Endothelial cell (in vitro differentiated cells): ENCODE data around the gene CCDC3. TPM values are rescaled to one million over a fixed set of nuclear protein-coding genes. Genes with fewer than 3 reads are reported as not detected.

Experiments used
- DNase-seq: peaks from one replicate; pipeline ENCODE4 v3.0.0; 2021; ENCODE audit warnings: low spot score
- H3K27ac Mint-ChIP-seq: one replicate; pipeline ENCODE4 v1.8.0; 2021; ENCODE audit warnings: mixed read lengths, inconsistent platforms; ENCODE audit not compliant: unreplicated experiment
- H3K27me3 Mint-ChIP-seq: one replicate; pipeline ENCODE4 v1.8.0; 2021; ENCODE audit warnings: mild to moderate bottlenecking, moderate library complexity, mixed read lengths, inconsistent platforms; ENCODE audit not compliant: unreplicated experiment
- H3K36me3 Mint-ChIP-seq: one replicate; pipeline ENCODE4 v1.8.0; 2021; ENCODE audit warnings: mild to moderate bottlenecking, low read depth, mixed read lengths, inconsistent platforms; ENCODE audit not compliant: unreplicated experiment
- H3K4me1 Mint-ChIP-seq: one replicate; pipeline ENCODE4 v1.8.0; 2021; ENCODE audit warnings: mild to moderate bottlenecking, mixed read lengths, inconsistent platforms; ENCODE audit not compliant: unreplicated experiment
- H3K4me3 Mint-ChIP-seq: one replicate; pipeline ENCODE4 v1.8.0; 2021; ENCODE audit warnings: mild to moderate bottlenecking, mixed read lengths, inconsistent platforms; ENCODE audit not compliant: unreplicated experiment
- H3K9me3 Mint-ChIP-seq: one replicate; pipeline ENCODE4 v1.8.0; 2021; ENCODE audit warnings: mixed read lengths, inconsistent platforms; ENCODE audit not compliant: unreplicated experiment
- CTCF ChIP-seq: fragments of 200-600 bp; sonication (generic); IDR thresholded peaks from one replicate; pipeline ENCODE4 v1.5.0; 2021; ENCODE audit warnings: antibody characterized with exemption; ENCODE audit not compliant: unreplicated experiment
- total RNA-seq: library from RNA; stranded (reverse); fragmentation: NEBNext Ultra II Directional; extraction: Animal tissue kit (Norgen Biotek cat#: 25700); gene quantifications from one replicate; pipeline ENCODE4 v1.2.1, GENCODE V29; 2021; ENCODE audit not compliant: unreplicated experiment

CCDC3 gene
- total RNA-seq, 1 donor from 2014 or later, result 26.1 TPM

GRCh38 chr10:13003004-13003403, 1.5 kb upstream of the CCDC3 start:
- DNase-seq, result no peak
- H3K4me3 Mint-ChIP-seq, result no peak overlapping the region
- no peaks in the 10 kb centered on the region for H3K9me3 Mint-ChIP-seq
- H3K27me3 Mint-ChIP-seq, result peaks cover 13% of the 10 kb centered on the region
- no peak for TF ChIP-seq CTCF
- no peak overlapping the region for H3K27ac Mint-ChIP-seq
- peaks cover 5% of the 10 kb centered on the region for H3K36me3 Mint-ChIP-seq
- H3K4me1 Mint-ChIP-seq, result peaks cover 14% of the 10 kb centered on the region

- peaks cover 13% of the 10 kb centered on the region for H3K27me3 Mint-ChIP-seq
- no peak for TF ChIP-seq CTCF
These were observed 337 bp upstream of the CCDC3 start for GRCh38 chr10:13001887-13002212.

GRCh38 chr10:13000431-13000830, 1.1 kb downstream of the CCDC3 start:
- peaks cover 21% of the 10 kb centered on the region for H3K4me1 Mint-ChIP-seq
- TF ChIP-seq CTCF, result no peak
- no peaks in the 10 kb centered on the region for H3K9me3 Mint-ChIP-seq
- H3K36me3 Mint-ChIP-seq, result peaks cover 9% of the 10 kb centered on the region
- peaks cover 13% of the 10 kb centered on the region for H3K27me3 Mint-ChIP-seq
- H3K27ac Mint-ChIP-seq, result no peak overlapping the region
- H3K4me3 Mint-ChIP-seq, result peak overlapping the region; percentile 86
- DNase-seq, result no peak

More at GRCh38 chr10:13001887-13002212, 337 bp upstream of the CCDC3 start:
- Mint-ChIP-seq H3K36me3 (peaks cover 5% of the 10 kb centered on the region), H3K4me1 (peaks cover 14% of the 10 kb centered on the region), H3K9me3 (no peaks in the 10 kb centered on the region), H3K27ac (no peak overlapping the region), H3K4me3 (peak overlapping the region; percentile 20)
- DNase-seq, result no peak

GRCh38 chr10:12999849-13000248, 1.7 kb downstream of the CCDC3 start:
- peaks cover 13% of the 10 kb centered on the region for H3K27me3 Mint-ChIP-seq
- H3K4me1 Mint-ChIP-seq, result peaks cover 23% of the 10 kb centered on the region
- peaks cover 9% of the 10 kb centered on the region for H3K36me3 Mint-ChIP-seq
- no peak for TF ChIP-seq CTCF
- no peak overlapping the region for H3K4me3 Mint-ChIP-seq
- DNase-seq, result no peak
- no peak overlapping the region for H3K27ac Mint-ChIP-seq
- no peaks in the 10 kb centered on the region for H3K9me3 Mint-ChIP-seq

- no peaks in the 10 kb centered on the region for H3K9me3 Mint-ChIP-seq
- peaks cover 12% of the 10 kb centered on the region for H3K36me3 Mint-ChIP-seq
- H3K4me3 Mint-ChIP-seq, result no peak overlapping the region
- no peak for TF ChIP-seq CTCF
- peak overlapping the region; percentile 71 for H3K27ac Mint-ChIP-seq
- no peak for DNase-seq
- peaks cover 11% of the 10 kb centered on the region for H3K4me1 Mint-ChIP-seq
- peaks cover 3% of the 10 kb centered on the region for H3K27me3 Mint-ChIP-seq
These were observed 6.1 kb downstream of the CCDC3 start for GRCh38 chr10:12995425-12995861.
